ENCODE results near the gene FANCC.

- TF ChIP-seq CTCF (IDR thresholded peaks at IDR 0.05; ENCODE audit: borderline replicate concordance, extremely low read depth, low read length, poor library complexity, severe bottlenecking) (no peak), EZH2 (IDR thresholded peaks at IDR 0.05; ENCODE audit: borderline replicate concordance, low read depth, low read length, severe bottlenecking) (no peak)
Measured at GRCh38 chr9:95143591-95144561, 173.6 kb downstream of the FANCC start.

Data from DND-41 (cell line).